GM19463 (cell line): ENCODE measurements around the gene BRF1.

Experiments used
- ATAC-seq: cut with Tn5 transposase; IDR thresholded peaks from one replicate; pipeline ENCODE4 v1.9.1; 2021; ENCODE audit warnings: mild to moderate bottlenecking, moderate library complexity; ENCODE audit not compliant: unreplicated experiment

Gene BRF1

GRCh38 chr14:105212541-105213300 is 88.1 kb downstream of the BRF1 start:
- ATAC-seq, result no peak

- no peak for ATAC-seq
These were observed 89.1 kb downstream of the BRF1 start for GRCh38 chr14:105211758-105212089.

- no peak for ATAC-seq
These were observed 89.6 kb downstream of the BRF1 start for GRCh38 chr14:105211086-105211757.

DNA sequence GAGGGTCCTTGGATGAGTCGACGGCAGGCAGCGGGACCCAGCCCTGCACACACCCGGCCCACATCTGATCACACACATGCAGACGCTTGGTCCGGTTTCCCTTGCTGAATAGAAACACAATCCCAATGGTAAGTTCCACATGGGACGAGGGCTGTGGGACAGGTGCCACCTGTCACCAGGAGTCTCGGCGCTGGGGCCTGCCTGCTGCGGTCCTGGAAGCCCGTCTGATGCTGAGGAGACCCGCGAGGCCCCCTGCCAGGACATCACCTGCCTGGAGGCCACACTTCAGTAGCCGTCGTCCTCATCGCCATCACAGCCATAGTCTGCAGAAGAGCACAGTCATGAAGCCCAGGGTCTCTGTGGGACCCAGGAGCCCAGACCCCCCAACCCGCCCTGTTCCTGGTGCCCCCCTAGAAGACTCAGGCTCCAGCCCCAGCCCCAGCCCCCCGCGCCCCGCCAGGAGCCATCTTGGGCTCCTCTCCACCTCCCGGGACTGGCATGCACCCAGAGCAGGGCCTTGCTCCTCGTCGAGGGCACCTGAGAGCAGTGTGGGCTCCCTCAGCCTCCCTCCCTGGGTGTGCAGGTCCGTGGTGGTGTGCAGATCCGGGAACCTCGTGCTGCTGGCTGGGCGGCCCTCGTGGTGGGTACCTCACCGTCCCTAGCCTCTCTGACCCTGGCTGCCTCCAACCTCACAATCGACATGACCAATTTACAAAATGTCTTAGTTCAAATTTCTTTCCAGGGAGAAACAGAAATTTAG is 90.4 kb downstream of the BRF1 start:
- no peak for ATAC-seq

GRCh38 chr14:105209646-105210045 is 91.2 kb downstream of the BRF1 start:
- no peak for ATAC-seq

DNA sequence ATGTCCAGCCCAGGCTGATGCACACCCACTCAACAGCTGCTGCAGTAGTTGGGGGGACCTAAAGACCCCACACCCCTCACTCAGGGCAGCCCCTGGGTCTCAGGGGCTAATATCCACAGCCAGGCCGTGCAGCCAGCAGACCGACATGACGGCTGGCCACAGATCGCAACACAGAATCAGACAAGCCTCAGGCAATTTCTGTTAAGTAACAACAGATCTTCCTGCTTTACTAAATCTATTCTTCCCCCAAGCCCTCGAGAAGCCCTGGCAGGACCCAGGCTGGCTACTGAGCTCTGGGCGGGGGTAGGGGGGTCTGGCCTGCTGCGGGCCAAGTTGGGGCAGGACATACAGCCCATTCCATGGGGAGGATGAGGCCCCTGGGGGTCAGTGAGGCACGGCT is 91.7 kb downstream of the BRF1 start:
- no peak for ATAC-seq

GRCh38 chr14:105208738-105209075 is 92.1 kb downstream of the BRF1 start:
- ATAC-seq, result no peak

GRCh38 chr14:105207996-105208737 is 92.6 kb downstream of the BRF1 start:
- no peak for ATAC-seq

DNA sequence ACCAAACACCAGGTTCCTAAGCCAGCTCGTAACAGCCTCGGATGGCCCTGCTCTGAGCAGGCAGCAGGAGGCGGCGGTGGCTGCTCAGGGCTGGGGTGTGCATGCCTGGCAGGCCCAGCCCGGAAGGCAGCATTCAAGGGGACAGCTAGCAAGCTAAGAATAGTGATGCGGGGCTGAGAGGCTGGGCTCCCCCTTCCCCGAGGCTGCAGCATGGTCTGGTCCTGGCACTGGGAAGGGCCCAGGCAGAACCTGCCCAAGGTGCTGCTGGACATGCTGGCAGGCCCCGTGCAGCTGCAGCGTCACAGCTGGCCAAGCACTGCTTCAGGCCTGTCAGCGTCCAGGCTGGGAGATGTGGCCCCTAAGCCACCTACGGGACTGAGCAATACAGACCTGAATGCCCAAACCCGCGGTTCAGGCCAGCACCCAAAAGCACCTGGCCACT is 93.3 kb downstream of the BRF1 start:
- no peak for ATAC-seq

- no peak for ATAC-seq
These were observed 93.9 kb downstream of the BRF1 start for GRCh38 chr14:105206873-105207272.

DNA sequence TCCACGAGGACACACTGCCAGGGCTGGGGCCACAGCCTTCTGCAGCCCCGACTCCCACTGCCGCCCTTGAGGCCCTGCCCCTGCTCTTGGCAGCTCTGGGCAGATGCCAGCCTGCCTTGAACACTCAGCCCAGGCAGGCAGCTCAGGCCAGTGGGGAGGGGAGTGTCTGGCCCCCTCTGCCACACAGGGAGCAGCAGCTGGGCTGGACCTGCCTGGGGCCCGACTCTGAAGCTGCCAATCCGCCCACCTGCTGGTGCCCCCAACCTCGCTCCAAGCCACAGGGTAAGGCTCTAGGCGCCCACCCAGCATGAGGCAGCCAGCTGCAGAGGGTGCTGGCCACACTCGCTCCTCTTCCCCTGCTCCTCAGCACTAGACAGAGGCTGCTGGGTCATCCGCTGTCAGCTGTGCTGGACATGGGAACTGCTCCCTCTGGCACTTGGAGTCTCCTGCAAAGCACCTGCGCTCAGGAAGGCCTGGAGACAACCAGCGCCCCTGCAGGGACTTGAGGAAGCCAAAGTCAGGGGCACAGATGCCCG is 95.1 kb downstream of the BRF1 start:
- no peak for ATAC-seq

DNA sequence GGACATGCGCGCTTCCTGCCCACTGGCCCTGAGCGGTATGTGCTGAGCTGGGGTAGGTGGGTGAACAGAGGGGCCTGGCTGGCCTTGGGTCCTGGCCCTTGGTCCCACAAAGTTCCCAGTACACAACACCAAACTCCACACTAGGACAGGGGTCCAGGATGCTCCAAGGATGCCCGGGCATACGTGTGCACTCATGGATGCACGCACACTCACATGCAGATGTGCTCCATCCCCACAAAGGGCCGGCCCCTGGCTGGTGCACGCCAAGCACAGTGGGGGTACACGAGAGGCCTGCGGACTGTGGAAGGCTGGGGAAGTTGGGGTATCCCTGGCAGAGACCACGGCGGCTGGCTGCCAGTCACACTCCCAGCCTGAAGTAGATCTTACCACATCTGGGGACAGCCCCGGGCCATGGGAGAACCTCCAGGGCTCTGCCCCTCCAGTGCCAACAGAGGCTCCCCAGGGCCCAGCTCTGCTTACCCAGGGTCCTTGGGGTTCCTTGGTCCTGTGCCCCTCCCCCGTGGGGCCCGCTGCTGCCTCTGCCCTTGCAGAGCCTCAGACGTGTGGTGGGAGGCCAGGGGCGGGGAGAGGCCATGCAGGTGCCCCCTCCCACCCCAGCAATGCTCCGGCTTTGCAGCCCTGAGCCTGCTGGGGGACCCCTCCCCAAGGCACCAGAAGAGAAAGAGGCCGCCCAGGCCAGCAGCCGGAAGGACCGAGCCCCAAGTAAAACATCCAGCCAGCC is 95.7 kb downstream of the BRF1 start:
- ATAC-seq, result no peak

- ATAC-seq, result no peak
These were observed 96.4 kb downstream of the BRF1 start for GRCh38 chr14:105204206-105204930.

GRCh38 chr14:105203701-105204100 is 97.1 kb downstream of the BRF1 start:
- ATAC-seq, result no peak

GRCh38 chr14:105203057-105203531 is 97.7 kb downstream of the BRF1 start:
- peak; percentile 39 for ATAC-seq

DNA sequence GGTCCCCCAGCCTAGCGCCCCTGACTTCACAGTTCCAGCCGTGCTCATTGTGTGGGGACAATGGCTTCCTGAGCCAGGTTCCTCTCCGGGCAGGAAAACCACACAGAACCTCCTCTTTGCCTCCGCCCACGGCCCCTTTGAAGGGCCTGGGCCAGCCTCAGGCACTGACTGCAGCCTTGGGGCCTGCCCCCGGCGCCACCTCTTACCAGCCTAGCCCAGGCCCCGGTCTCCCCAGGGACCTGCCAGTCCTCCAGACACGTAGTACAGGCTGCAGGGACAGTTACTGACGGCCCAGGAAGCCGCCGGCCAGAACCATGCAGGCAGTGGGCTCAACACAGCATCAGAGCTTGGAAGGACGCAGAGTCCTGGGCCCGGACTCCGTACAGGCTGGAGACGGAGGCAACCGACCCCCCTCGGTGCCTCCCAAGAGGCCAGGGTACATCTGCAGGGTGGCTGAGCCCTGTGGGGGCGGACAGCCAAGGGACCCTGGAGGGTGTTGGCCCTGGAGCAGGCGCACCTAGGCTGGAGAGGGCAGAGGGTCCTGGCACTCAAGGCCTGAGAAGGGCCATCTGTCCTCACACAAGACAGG is 98.8 kb downstream of the BRF1 start:
- ATAC-seq, result peak; percentile 47

GRCh38 chr14:105201156-105201924 is 99.5 kb downstream of the BRF1 start:
- ATAC-seq, result no peak

- no peak for ATAC-seq
These were observed 100.2 kb downstream of the BRF1 start for GRCh38 chr14:105200641-105201040.
